ENCODE results near the gene PPP4R2. TPM values are rescaled to one million over a fixed set of nuclear protein-coding genes. Genes with fewer than 3 reads are reported as not detected.

Gene PPP4R2
- total and polyA plus RNA-seq, 10 of the 15 experiments (the other 5 are each of a cell fraction or from before 2014, with no cell fraction given) = 16.7 to 83.4 (median 38.9) TPM

DNA sequence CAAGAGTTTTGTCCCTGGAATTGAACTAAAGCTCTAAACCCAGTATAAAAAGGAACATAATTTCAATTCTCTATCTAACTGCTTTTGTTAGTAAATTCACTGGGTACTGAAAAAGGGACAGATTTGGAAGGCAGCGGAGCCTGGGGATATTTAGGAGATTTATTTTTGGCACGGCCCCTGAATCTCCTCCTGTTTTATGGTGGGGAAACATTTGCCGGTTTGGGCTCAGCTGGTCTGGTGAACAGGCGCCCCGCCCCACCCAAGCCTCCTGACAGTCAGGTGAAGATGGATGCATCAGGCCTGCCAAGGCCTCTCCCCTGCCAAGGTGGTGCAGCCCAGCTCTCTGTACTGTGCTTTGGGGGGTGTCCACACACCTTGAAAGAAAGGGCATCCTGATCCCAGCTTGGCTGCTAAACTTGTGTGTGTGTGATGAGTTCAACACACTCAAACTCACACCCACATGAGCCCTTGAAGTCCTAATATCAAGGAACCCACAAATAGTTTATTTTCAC is 111.1 kb downstream of the PPP4R2 start (continued):
- TF ChIP-seq MTA2 (IDR thresholded peaks at IDR 0.05; ENCODE audit: low read depth) (no peak), GABPA (IDR thresholded peaks at IDR 0.05; ENCODE audit: low read depth) (no peak)

DNA sequence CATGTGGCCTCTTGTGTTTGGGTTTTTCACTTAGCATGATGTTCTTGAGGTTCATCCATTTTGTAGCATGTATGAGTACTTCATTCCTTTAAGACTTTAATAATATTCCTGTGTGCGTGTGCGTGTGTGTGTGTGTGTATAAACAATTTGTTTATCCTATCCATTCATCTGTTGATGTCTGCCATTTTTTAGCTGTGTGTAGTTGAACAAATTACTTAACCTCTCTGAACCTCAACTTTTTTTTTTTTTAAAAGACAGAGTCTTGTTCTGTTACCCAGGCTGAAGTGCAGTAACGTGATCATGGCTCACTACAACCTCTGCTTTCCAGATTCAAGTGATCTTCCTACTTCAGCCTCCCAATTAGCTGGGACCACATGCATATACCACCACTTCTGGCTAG is 112.1 kb downstream of the PPP4R2 start:
- DNase-seq (ENCODE audit: low read depth, low spot score) (no peak), ATAC-seq (no peak), FAIRE-seq (no peak)
- Histone ChIP-seq H3K4me1 (ENCODE audit: control insufficient read depth, insufficient read depth, low read length) (no peaks in the 10 kb centered on the region), H3K9ac (ENCODE audit: control insufficient read depth, insufficient read depth, low read length) (no peak overlapping the region), H3K4me3 (no peak overlapping the region), H2AFZ (ENCODE audit: control insufficient read depth, low read depth, low read length) (no peak overlapping the region), H3K27ac (ENCODE audit: control insufficient read depth, insufficient read depth) (no peak overlapping the region), H3K36me3 (ENCODE audit: control insufficient read depth in 2 of 2, insufficient read depth in 2 of 2, low read length in 1 of 2) (no peaks in the 10 kb centered on the region), H3K79me2 (ENCODE audit: control insufficient read depth, insufficient read depth, low read length) (no peaks in the 10 kb centered on the region), H3K9me3 (replicated peaks; ENCODE audit: control insufficient read depth, insufficient read depth, low read length) (no peaks in the 10 kb centered on the region), H3K4me2 (ENCODE audit: control insufficient read depth, insufficient read depth) (no peak overlapping the region), H3K27me3 (replicated peaks in 1 of 2; ENCODE audit: control insufficient read depth in 2 of 2, insufficient read depth in 2 of 2, low read length in 1 of 2) (no peaks in the 10 kb centered on the region), H4K20me1 (ENCODE audit: control insufficient read depth, insufficient read depth) (no peaks in the 10 kb centered on the region)
- ChIA-PET RAD21 (ENCODE audit: unreplicated experiment) (no interaction called here), CTCF (interaction anchor here (1.0 kb wide), 1 partner anchor 60 kb away, joined by 3 read pairs; no protein-coding TSS in a partner anchor), SMC1A (ENCODE audit: uncharacterized antibody, unreplicated experiment) (interaction anchor here (0.9 kb wide), 1 partner anchor 399 kb away, joined by 3 read pairs; no protein-coding TSS in a partner anchor), POLR2A (no interaction called here)
- BruUV-seq (replicated peaks) = no TSS peak
- TF ChIP-seq, protein P1, sequence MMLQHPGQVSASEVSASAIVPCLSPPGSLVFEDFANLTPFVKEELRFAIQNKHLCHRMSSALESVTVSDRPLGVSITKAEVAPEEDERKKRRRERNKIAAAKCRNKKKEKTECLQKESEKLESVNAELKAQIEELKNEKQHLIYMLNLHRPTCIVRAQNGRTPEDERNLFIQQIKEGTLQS (IDR thresholded peaks at IDR 0.05; ENCODE audit: borderline replicate concordance, extremely low read depth, low read depth, low read length) = no peak
- TF ChIP-seq SP1 (IDR thresholded peaks at IDR 0.05; ENCODE audit: low read depth, low read length) = no peak
- TF ChIP-seq, protein P2, sequence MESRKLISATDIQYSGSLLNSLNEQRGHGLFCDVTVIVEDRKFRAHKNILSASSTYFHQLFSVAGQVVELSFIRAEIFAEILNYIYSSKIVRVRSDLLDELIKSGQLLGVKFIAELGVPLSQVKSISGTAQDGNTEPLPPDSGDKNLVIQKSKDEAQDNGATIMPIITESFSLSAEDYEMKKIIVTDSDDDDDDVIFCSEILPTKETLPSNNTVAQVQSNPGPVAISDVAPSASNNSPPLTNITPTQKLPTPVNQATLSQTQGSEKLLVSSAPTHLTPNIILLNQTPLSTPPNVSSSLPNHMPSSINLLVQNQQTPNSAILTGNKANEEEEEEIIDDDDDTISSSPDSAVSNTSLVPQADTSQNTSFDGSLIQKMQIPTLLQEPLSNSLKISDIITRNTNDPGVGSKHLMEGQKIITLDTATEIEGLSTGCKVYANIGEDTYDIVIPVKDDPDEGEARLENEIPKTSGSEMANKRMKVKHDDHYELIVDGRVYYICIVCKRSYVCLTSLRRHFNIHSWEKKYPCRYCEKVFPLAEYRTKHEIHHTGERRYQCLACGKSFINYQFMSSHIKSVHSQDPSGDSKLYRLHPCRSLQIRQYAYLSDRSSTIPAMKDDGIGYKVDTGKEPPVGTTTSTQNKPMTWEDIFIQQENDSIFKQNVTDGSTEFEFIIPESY (IDR thresholded peaks at IDR 0.05) = no peak
- TF ChIP-seq, protein P3, sequence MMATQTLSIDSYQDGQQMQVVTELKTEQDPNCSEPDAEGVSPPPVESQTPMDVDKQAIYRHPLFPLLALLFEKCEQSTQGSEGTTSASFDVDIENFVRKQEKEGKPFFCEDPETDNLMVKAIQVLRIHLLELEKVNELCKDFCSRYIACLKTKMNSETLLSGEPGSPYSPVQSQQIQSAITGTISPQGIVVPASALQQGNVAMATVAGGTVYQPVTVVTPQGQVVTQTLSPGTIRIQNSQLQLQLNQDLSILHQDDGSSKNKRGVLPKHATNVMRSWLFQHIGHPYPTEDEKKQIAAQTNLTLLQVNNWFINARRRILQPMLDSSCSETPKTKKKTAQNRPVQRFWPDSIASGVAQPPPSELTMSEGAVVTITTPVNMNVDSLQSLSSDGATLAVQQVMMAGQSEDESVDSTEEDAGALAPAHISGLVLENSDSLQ (IDR thresholded peaks at IDR 0.05) = no peak
- no peak for TF ChIP-seq MXI1 (IDR thresholded peaks at IDR 0.05; ENCODE audit: low read depth, low read length)
- TF ChIP-seq EZH2 (IDR thresholded peaks at IDR 0.05; ENCODE audit: borderline replicate concordance, control insufficient read depth, low read depth, low read length) = no peak
- TF ChIP-seq NR2F1 (conservative IDR thresholded peaks at IDR 0.05) = no peak
- TF ChIP-seq MEF2B (IDR thresholded peaks at IDR 0.05; ENCODE audit: partially characterized antibody, poor library complexity, severe bottlenecking) = no peak
- TF ChIP-seq KLF5 (IDR thresholded peaks at IDR 0.05; ENCODE audit: partially characterized antibody) = no peak
- no peak for TF ChIP-seq CBX3 (IDR thresholded peaks at IDR 0.05; ENCODE audit: borderline replicate concordance, low read depth)
- no peak for TF ChIP-seq MYB (IDR thresholded peaks at IDR 0.05; ENCODE audit: borderline replicate concordance, low read depth, low read length)
- intact Hi-C loops (cut with micrococcal nuclease; ENCODE audit: unreplicated experiment) (no loop called here), in situ Hi-C loops (cut with MboI) (no loop called here)
- WGBS (ENCODE audit: insufficient coverage, insufficient replicate concordance, low lambda C conversion rate, missing lambda C conversion rate) = 56% methylated on average over 3 of the region's 3 CpGs
